HFFc6 (cell line): ENCODE data around the gene HACL1. TPM values are rescaled to one million over a fixed set of nuclear protein-coding genes. Genes with fewer than 3 reads are reported as not detected.
"Not testable (repeated sequence)": the region's sequence is repeated elsewhere in the genome, so short reads cannot be mapped to it uniquely, and the experiment has no call there.

Source experiments
- DNase-seq: peaks from one replicate; pipeline ENCODE4 v3.0.0-alpha.2; 2018
- H3K27ac Mint-ChIP-seq: 2 replicates; pipeline ENCODE4 v1.8.0; 2020; ENCODE audit warnings: mild to moderate bottlenecking, mixed read lengths
- H3K27me3 Mint-ChIP-seq: 2 replicates; pipeline ENCODE4 v1.8.0; 2021; ENCODE audit warnings: mild to moderate bottlenecking, moderate library complexity, mixed read lengths; ENCODE audit not compliant: insufficient read depth
- H3K36me3 Mint-ChIP-seq: 2 replicates; pipeline ENCODE4 v1.8.0; 2021; ENCODE audit warnings: low read depth, mixed read lengths
- H3K4me1 Mint-ChIP-seq: 2 replicates; pipeline ENCODE4 v1.8.0; 2020; ENCODE audit warnings: low read depth, mixed read lengths
- H3K4me3 Mint-ChIP-seq: 2 replicates; pipeline ENCODE4 v1.8.0; 2020; ENCODE audit warnings: mild to moderate bottlenecking, moderate library complexity, mixed read lengths
- H3K9me3 Mint-ChIP-seq: 2 replicates; pipeline ENCODE4 v1.8.0; 2020; ENCODE audit warnings: mild to moderate bottlenecking, mixed read lengths
- total RNA-seq, 6 experiments: library from RNA; stranded (reverse); fragmentation: NEBNext Ultra II Directional; extraction: Animal tissue kit (Norgen Biotek cat#: 25700); gene quantifications; 2 replicates in 1 of 6; 3 replicates in 5 of 6; pipeline ENCODE4 v1.2.3, GENCODE V29; 2021
- TF ChIP-seq, protein P1 (sequence below): fragments of 200-600 bp; sonication (generic); IDR thresholded peaks from 2 replicates; pipeline ENCODE4 v1.5.0; 2021; ENCODE audit warnings: antibody characterized with exemption, mild to moderate bottlenecking

The HACL1 gene
- total RNA-seq, 6 experiments from 2014 or later, result 18.6 to 21.8 (median 20.5) TPM

DNA sequence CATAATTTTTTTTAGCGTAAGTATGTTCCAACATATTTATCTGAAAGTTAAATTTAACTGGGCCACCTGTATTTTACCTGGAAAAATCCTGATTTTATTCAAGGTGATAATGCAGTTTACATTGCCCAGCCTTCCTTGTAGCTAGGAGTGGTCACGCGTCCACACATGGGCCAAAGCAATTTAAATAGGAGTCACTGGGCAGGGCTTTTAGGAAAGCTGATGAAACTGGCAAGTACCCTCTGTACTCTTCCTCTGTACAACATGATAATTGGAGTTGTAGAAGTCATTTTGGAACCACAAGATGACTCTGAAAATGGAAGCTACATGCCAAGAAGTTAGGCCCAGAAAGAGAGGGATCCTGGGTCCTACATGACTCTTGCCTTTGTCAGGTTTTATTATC is 9.6 kb upstream of the HACL1 start:
- H3K4me1 Mint-ChIP-seq, result peaks cover 30% of the 10 kb centered on the region
- no peak overlapping the region for H3K4me3 Mint-ChIP-seq
- TF ChIP-seq, protein P1, sequence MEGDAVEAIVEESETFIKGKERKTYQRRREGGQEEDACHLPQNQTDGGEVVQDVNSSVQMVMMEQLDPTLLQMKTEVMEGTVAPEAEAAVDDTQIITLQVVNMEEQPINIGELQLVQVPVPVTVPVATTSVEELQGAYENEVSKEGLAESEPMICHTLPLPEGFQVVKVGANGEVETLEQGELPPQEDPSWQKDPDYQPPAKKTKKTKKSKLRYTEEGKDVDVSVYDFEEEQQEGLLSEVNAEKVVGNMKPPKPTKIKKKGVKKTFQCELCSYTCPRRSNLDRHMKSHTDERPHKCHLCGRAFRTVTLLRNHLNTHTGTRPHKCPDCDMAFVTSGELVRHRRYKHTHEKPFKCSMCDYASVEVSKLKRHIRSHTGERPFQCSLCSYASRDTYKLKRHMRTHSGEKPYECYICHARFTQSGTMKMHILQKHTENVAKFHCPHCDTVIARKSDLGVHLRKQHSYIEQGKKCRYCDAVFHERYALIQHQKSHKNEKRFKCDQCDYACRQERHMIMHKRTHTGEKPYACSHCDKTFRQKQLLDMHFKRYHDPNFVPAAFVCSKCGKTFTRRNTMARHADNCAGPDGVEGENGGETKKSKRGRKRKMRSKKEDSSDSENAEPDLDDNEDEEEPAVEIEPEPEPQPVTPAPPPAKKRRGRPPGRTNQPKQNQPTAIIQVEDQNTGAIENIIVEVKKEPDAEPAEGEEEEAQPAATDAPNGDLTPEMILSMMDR, result no peak
- no peaks in the 10 kb centered on the region for H3K36me3 Mint-ChIP-seq
- H3K9me3 Mint-ChIP-seq, result no peaks in the 10 kb centered on the region
- no peak overlapping the region for H3K27ac Mint-ChIP-seq
- DNase-seq, result no peak
- peaks cover 1% of the 10 kb centered on the region; the same call in 1 of the 2 replicates for H3K27me3 Mint-ChIP-seq

DNA sequence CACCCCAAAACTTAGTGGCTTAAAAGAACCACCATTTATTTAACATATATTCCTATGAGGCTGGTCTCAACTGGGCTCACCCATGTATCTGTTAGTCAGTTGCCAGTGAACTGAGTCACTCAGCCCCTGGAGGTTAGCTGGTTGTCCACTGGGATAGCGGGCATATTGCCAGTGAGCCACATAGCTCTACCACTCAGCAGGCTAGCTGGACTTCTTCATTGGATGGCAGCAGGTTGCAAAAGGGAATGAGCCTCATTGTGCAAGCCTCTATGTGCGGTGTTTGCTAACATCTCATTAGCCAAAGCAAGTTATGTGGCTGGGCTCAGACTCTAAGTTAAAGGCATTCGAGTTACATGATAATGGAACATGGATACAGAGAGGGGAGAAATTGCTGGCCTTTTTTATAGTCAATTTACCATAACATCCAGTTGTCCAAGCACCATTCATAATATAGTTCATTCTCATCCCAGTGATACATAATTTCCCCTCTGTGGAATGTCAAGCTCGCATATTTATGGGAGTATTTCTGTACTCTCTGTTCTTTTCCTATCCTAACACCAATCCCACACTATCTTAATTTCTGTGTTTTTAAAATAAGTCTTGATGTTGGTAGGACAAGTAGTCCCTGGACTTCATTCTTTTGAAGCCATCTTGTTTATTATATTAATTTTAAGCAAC is 8.9 kb upstream of the HACL1 start:
- Mint-ChIP-seq H3K27me3 (peaks cover 1% of the 10 kb centered on the region; the same call in 1 of the 2 replicates), H3K36me3 (no peaks in the 10 kb centered on the region), H3K27ac (no peak overlapping the region), H3K9me3 (no peaks in the 10 kb centered on the region), H3K4me1 (peaks cover 24% of the 10 kb centered on the region), H3K4me3 (no peak overlapping the region)
- TF ChIP-seq, protein P1, result no peak
- DNase-seq, result peak; percentile 70

DNA sequence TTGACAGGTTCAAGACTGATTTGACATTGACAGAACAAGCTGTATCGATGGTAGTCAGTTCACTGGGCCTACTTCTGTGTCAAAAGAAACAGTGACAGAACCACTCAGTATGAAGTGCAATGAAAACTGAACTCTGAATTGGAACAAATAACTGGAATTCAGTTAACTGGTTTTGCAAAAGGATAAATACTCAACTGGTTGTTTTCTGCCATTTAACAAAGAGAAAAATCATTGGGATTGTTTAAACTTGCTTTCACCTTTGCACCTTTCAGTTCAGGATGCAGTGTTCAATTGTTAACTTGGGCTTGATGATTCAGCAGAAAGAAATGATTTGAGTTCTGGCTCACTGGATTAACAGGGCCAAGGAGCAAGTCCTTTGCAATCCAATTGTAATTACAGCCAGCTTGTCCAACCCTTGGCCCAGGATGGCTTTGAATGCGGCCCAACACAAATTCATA is 5.1 kb upstream of the HACL1 start:
- Mint-ChIP-seq H3K36me3 (no peaks in the 10 kb centered on the region), H3K4me3 (no peak overlapping the region), H3K9me3 (no peaks in the 10 kb centered on the region), H3K4me1 (peaks cover 34% of the 10 kb centered on the region), H3K27ac (peak overlapping the region; percentile 40; the same call in 1 of the 2 replicates), H3K27me3 (peaks cover 2% of the 10 kb centered on the region; the same call in 1 of the 2 replicates)
- no peak for DNase-seq
- TF ChIP-seq, protein P1, result no peak

DNA sequence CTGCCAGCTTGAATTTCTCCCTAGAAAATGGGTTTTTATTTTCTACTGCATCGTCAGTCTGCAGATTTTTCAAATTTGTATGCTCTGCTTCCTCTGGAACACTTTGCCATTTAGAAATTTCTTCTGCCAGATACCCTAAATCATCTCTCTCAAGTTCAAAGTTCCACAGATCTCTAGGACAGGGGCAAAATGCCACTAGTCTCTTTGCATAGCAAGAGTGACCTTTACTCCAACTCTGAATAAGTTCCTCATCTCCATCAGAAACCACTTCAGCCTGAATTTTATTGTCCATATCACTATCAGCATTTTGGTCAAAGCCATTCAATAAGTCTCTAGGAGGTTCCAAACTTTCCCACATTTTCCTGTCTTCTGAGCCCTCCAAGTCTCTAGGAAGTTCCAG is 3.2 kb upstream of the HACL1 start:
- H3K36me3 Mint-ChIP-seq, H3K4me3 Mint-ChIP-seq, DNase-seq, H3K27ac Mint-ChIP-seq, H3K9me3 Mint-ChIP-seq, H3K27me3 Mint-ChIP-seq: not testable (repeated sequence)
- H3K4me1 Mint-ChIP-seq, result peaks cover 37% of the 10 kb centered on the region

DNA sequence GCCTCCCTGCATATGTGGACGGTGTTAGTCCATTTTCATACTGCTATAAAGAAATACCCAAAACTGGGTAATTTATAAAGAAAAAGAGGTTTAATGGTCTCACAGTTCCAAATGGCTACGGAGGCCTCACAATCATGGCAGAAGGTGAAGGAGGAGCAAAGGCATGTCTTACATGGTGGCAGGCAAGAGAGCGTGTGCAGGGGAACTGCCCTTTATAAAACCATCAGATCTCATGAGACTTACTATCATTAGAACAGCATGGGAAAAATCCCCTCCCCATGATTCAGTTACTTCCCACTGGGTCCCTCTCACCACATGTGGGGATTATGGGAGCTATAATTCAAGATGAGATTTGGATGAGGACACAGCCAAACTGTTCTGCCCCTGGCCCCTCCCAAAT is 1.4 kb upstream of the HACL1 start:
- H3K4me3 Mint-ChIP-seq, result peak overlapping the region; percentile 99
- not testable (repeated sequence) for H3K9me3 Mint-ChIP-seq, H3K27me3 Mint-ChIP-seq, DNase-seq
- H3K36me3 Mint-ChIP-seq, result peaks cover 13% of the 10 kb centered on the region
- H3K4me1 Mint-ChIP-seq, result peaks cover 40% of the 10 kb centered on the region
- H3K27ac Mint-ChIP-seq, result peak overlapping the region; percentile 93

DNA sequence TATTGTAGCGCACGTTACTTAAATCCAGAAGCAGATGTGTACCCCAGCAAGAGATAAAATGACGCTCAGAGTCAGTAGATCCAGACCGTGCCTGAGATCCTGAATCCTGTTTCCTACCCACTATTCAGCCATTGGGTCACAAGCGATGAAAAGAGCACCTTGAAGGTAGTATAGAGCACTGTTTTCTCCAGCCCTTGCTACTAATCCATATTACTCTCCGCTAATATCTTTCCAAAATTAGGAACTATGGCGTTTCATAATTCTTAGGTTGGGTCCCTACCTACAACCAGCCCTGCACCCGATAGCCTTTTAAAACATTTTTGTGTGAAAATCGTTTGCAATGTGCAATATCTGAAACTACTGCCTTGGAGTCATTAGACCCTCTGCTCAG is 772 bp upstream of the HACL1 start:
- H3K27ac Mint-ChIP-seq, result peak overlapping the region; percentile 93
- H3K27me3 Mint-ChIP-seq, result peaks cover 4% of the 10 kb centered on the region; the same call in 1 of the 2 replicates
- H3K4me1 Mint-ChIP-seq, result peaks cover 38% of the 10 kb centered on the region
- peak overlapping the region; percentile 99 for H3K4me3 Mint-ChIP-seq
- no peak for DNase-seq
- no peaks in the 10 kb centered on the region for H3K9me3 Mint-ChIP-seq
- peaks cover 17% of the 10 kb centered on the region for H3K36me3 Mint-ChIP-seq
- TF ChIP-seq, protein P1, result no peak
